Neural progenitor cell (in vitro differentiated cells): ENCODE results near the gene CCDC78.
"Not testable (repeated sequence)": the region's sequence is repeated elsewhere in the genome, so short reads cannot be mapped to it uniquely, and the experiment has no call there.

Experiments
- EZH2 ChIP-seq: fragments of 200-600 bp; sonication (generic); IDR thresholded peaks from 2 replicates; pipeline ENCODE4 v1.6.1; 2017; ENCODE audit warnings: antibody characterized with exemption, mild to moderate bottlenecking, moderate library complexity
- TF ChIP-seq, protein P1 (sequence below): fragments of 200-600 bp; sonication (generic); IDR thresholded peaks from 2 replicates; pipeline ENCODE4 v1.5.1; 2017; ENCODE audit warnings: antibody characterized with exemption, mild to moderate bottlenecking

DNA sequence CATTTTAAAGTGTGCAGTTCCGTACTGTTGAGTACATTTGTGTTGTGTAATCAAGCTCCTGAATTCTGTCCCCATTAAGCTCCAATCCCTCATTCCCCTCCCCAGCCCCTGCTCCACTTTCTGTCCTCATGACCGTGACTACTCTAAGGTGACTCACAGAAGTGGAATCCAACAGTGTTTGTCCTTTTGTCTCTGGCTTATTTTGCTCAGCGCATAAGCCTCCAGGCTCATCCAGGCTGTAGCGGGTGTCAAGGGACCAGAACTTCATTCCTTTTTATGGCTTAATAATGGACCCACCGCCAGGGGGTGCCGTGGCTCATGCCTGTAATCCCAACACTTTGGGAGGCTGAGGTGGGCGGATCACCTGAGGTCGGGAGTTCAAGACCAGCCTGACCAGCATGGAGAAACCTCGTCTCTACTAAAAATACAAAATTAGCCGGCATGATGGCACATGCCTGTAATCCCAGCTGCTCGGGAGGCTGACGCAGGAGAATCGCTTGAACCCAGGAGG, 13.4 kb downstream of the CCDC78 start:
- TF ChIP-seq, protein P1, sequence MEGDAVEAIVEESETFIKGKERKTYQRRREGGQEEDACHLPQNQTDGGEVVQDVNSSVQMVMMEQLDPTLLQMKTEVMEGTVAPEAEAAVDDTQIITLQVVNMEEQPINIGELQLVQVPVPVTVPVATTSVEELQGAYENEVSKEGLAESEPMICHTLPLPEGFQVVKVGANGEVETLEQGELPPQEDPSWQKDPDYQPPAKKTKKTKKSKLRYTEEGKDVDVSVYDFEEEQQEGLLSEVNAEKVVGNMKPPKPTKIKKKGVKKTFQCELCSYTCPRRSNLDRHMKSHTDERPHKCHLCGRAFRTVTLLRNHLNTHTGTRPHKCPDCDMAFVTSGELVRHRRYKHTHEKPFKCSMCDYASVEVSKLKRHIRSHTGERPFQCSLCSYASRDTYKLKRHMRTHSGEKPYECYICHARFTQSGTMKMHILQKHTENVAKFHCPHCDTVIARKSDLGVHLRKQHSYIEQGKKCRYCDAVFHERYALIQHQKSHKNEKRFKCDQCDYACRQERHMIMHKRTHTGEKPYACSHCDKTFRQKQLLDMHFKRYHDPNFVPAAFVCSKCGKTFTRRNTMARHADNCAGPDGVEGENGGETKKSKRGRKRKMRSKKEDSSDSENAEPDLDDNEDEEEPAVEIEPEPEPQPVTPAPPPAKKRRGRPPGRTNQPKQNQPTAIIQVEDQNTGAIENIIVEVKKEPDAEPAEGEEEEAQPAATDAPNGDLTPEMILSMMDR, result peak; percentile 61
- not testable (repeated sequence) for TF ChIP-seq EZH2
